ENCODE results near the gene GALE. TPM values are rescaled to one million over a fixed set of nuclear protein-coding genes. Genes with fewer than 3 reads are reported as not detected.

GALE gene
- total and polyA plus RNA-seq, 2 of the 4 experiments (the other 2 are of a cell fraction) = 31.7 to 39.9 TPM

DNA sequence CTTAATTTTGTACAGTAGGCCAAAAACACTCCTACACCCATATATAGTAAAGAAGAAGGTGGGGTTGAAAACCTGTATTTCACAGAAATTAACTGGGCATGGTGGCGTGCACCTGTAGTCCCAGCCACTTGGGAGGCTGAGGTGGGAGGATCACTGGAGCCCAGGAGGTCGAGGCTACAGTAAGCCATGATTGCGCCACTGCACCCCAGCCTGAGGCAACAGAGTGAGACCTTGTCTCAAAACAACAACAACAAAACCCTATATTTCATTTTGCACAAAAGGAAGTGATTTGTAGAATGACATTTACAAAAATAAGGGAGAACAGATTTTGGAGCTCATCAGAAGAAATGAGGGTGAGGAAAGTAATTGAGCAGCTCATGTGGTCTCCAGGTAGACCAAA is 11.9 kb downstream of the GALE start:
- no peak overlapping the region for H4K5ac ChIP-seq (ENCODE audit: low read depth, low read length)
- no peaks in the 10 kb centered on the region for H3K27me3 ChIP-seq (ENCODE audit: control insufficient read depth, insufficient read depth, low read length)
- H2AK5ac ChIP-seq (ENCODE audit: low read depth, low read length) = no peak overlapping the region
- H3K9me1 ChIP-seq (ENCODE audit: insufficient read depth, low read length) = peaks cover 9% of the 10 kb centered on the region
- in situ Hi-C loops (cut with MboI; ENCODE audit: low sequenced_read_pairs) = no loop called here
- intact Hi-C loops (cut with micrococcal nuclease) = no loop called here
- H3K23ac ChIP-seq (ENCODE audit: low read depth, low read length) = no peak overlapping the region
- CTCF ChIA-PET = no interaction called here
- no peak overlapping the region for H3K4me3 ChIP-seq (ENCODE audit: insufficient read depth, low read depth, low read length)
- ATAC-seq (ENCODE audit: low read depth) (no peak), DNase-seq (no peak)
- H3K4me2 ChIP-seq (ENCODE audit: low read depth, low read length) = no peak overlapping the region
- H3K4ac ChIP-seq (ENCODE audit: low read depth, low read length) = no peak overlapping the region
- H3K9ac ChIP-seq (ENCODE audit: low read depth, low read length) = no peak overlapping the region
- no peak overlapping the region for H3K27ac ChIP-seq (ENCODE audit: insufficient read depth, low read length)
- no peak overlapping the region for H2BK20ac ChIP-seq (ENCODE audit: low read depth, low read length)
- H3K79me1 ChIP-seq (ENCODE audit: low read depth in 1 of 2, low read length in 2 of 2) = peaks cover 20 to 55% of the 10 kb centered on the region in 2 experiments; a peak in 3 of 4 replicates
- H3K36me3 ChIP-seq (ENCODE audit: control insufficient read depth, insufficient read depth, low read length) = peaks cover 21% of the 10 kb centered on the region
- no peak overlapping the region for H2AFZ ChIP-seq (replicated peaks; ENCODE audit: low read length, poor library complexity)
- H2BK15ac ChIP-seq (ENCODE audit: low read depth, low read length) = no peak overlapping the region
- H4K91ac ChIP-seq (ENCODE audit: insufficient read depth, low read depth, low read length) = no peak overlapping the region
- no TSS peak for BruUV-seq (replicated peaks)
- peaks cover 14% of the 10 kb centered on the region for H3K4me1 ChIP-seq (ENCODE audit: control insufficient read depth, insufficient read depth, low read length)
- dilution Hi-C loops (cut with HindIII; ENCODE audit: low sequenced_read_pairs, unreplicated experiment) = no loop called here
- POLR2A ChIA-PET (ENCODE audit: unreplicated experiment) = no interaction called here
- H2AK9ac ChIP-seq (replicated peaks; ENCODE audit: low read depth, low read length, poor library complexity) = no peak overlapping the region
- no CpG with 5 or more reads among the region's 3 CpGs for WGBS, 2 experiments (ENCODE audit: extremely low coverage in 2 of 2, insufficient read length in 1 of 2)
- no peak overlapping the region for H2BK5ac ChIP-seq (ENCODE audit: low read depth, low read length, poor library complexity, severe bottlenecking)
- no peak overlapping the region for H3K56ac ChIP-seq (ENCODE audit: extremely low read depth, insufficient read depth, low read length)
- no peak overlapping the region for H3K14ac ChIP-seq (replicated peaks; ENCODE audit: low read depth, low read length)
- H4K8ac ChIP-seq (ENCODE audit: low read depth in 2 of 2, low read length in 2 of 2) = no peak overlapping the region
- no peak overlapping the region for H2BK120ac ChIP-seq (ENCODE audit: low read depth, low read length)
- H3K18ac ChIP-seq (ENCODE audit: low read depth, low read length) = no peak overlapping the region
- peaks cover 13% of the 10 kb centered on the region; the same call in 1 of the 2 replicates for H4K20me1 ChIP-seq (ENCODE audit: insufficient read depth, low read length)
- TF ChIP-seq RCOR1 (IDR thresholded peaks at IDR 0.05; ENCODE audit: insufficient replicate concordance, low read length) (no peak), MXI1 (IDR thresholded peaks at IDR 0.05; ENCODE audit: borderline replicate concordance, low read depth, low read length) (no peak), MAFK (IDR thresholded peaks at IDR 0.05; ENCODE audit: low read depth, low read length) (no peak), FOS (IDR thresholded peaks at IDR 0.05; ENCODE audit: low read depth, low read length) (no peak), ELK1 (IDR thresholded peaks at IDR 0.05; ENCODE audit: borderline replicate concordance, low read depth, low read length) (no peak), RFX5 (IDR thresholded peaks at IDR 0.05; ENCODE audit: low read depth, low read length) (no peak), SMC3 (IDR thresholded peaks at IDR 0.05; ENCODE audit: low read depth, low read length) (no peak), RAD21 (IDR thresholded peaks at IDR 0.05; ENCODE audit: low read length) (no peak), BHLHE40 (IDR thresholded peaks at IDR 0.05; ENCODE audit: low read depth, low read length) (no peak), CTCF (conservative IDR thresholded peaks at IDR 0.05; ENCODE audit: low read depth, low read length) (no peak), MAZ (IDR thresholded peaks at IDR 0.05; ENCODE audit: borderline replicate concordance, low read depth, low read length) (no peak), CEBPB (IDR thresholded peaks at IDR 0.05; ENCODE audit: low read depth, low read length) (no peak), CHD1 (IDR thresholded peaks at IDR 0.05; ENCODE audit: low read depth, low read length) (no peak), NFE2L2 (IDR thresholded peaks at IDR 0.05; ENCODE audit: low read depth, low read length) (no peak), POLR2A (IDR thresholded peaks at IDR 0.05; ENCODE audit: low read depth, low read length) (no peak)
- TF ChIP-seq, protein P1, sequence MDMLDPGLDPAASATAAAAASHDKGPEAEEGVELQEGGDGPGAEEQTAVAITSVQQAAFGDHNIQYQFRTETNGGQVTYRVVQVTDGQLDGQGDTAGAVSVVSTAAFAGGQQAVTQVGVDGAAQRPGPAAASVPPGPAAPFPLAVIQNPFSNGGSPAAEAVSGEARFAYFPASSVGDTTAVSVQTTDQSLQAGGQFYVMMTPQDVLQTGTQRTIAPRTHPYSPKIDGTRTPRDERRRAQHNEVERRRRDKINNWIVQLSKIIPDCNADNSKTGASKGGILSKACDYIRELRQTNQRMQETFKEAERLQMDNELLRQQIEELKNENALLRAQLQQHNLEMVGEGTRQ (IDR thresholded peaks at IDR 0.05; ENCODE audit: low read depth, low read length) = no peak
- H3K9me3 ChIP-seq (ENCODE audit: control insufficient read depth, insufficient read depth, low read length) = no peaks in the 10 kb centered on the region

Data from IMR-90 (cell line).